ENCODE data around the gene ADAMTS18. TPM values are rescaled to one million over a fixed set of nuclear protein-coding genes. Genes with fewer than 3 reads are reported as not detected.

ADAMTS18 gene
- total RNA-seq, 2 donors from 2014 or later, result 0.14 TPM; not detected in 1

DNA sequence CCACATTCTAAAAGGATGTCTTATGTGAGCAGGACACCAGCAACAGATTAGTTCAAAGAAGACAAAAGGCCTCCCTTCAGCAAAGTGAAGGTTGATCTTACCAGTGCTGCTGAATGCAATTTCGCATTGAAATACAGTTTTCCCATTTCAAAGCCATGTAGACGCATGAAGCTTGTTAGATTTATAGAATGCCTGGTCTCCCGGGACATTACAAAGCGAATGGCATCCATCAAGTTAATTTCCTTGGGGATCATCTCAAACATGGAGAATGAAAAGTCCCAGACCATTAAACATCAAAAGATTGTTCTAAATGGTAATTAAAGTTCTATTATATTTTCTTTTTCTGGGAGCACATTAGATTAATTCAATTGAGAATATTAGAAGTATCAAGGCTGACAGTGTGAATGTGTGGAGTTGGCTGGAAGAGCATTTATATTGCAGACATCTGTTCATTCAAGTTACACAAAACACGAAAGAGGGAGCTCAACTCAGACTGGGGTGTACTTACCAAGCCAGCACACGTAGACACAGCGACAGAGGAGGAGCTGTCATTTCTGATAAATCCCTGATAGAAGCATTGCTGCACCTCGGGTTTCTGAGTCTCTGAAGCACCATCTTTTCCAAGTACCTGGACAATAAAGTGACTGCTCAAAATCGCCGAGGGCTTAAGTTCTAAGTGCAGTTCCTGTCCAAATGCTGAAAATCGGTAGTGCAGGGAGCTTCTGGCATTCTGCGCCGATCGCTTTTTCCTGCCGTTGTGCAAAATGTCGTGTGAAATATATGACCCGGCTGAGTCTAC lies 3.8 kb downstream of the ADAMTS18 start:
- Histone ChIP-seq H3K4me1 (ENCODE audit: control insufficient read depth in 1 of 2, low read depth in 2 of 2) (no peaks in the 10 kb centered on the region), H3K9me3 (no peaks in the 10 kb centered on the region), H3K27ac (no peak overlapping the region), H3K27me3 (replicated peaks; ENCODE audit: insufficient read depth) (no peaks in the 10 kb centered on the region), H3K4me3 (no peak overlapping the region), H3K36me3 (no peaks in the 10 kb centered on the region)
- DNase-seq (ENCODE audit: low spot score) (no peak), ATAC-seq (ENCODE audit: insufficient number of reproducible peaks, low FRiP score, low read depth) (no peak)
- TF ChIP-seq, protein P1, sequence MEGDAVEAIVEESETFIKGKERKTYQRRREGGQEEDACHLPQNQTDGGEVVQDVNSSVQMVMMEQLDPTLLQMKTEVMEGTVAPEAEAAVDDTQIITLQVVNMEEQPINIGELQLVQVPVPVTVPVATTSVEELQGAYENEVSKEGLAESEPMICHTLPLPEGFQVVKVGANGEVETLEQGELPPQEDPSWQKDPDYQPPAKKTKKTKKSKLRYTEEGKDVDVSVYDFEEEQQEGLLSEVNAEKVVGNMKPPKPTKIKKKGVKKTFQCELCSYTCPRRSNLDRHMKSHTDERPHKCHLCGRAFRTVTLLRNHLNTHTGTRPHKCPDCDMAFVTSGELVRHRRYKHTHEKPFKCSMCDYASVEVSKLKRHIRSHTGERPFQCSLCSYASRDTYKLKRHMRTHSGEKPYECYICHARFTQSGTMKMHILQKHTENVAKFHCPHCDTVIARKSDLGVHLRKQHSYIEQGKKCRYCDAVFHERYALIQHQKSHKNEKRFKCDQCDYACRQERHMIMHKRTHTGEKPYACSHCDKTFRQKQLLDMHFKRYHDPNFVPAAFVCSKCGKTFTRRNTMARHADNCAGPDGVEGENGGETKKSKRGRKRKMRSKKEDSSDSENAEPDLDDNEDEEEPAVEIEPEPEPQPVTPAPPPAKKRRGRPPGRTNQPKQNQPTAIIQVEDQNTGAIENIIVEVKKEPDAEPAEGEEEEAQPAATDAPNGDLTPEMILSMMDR (IDR thresholded peaks at IDR 0.05), result no peak

DNA sequence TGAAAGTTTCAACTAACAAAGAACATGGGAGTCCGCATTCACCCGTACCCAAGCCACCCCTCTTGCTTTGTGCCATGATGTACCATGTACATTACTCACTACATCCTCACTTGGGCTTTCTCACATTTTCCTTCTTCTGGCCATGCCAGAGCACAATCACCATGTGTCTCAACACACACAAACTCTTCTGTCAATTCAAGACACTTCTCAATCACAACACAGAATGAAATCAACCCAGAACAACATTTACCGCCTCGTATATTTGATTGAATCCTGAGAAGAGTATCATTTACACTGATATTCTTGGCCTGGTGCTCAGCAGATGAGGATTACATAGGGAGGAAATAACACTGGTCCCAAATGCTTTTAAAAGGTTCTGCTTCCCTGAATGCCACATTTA lies 4.5 kb downstream of the ADAMTS18 start:
- no peak for ATAC-seq (ENCODE audit: insufficient number of reproducible peaks, low FRiP score, low read depth)
- H3K27ac ChIP-seq, result no peak overlapping the region
- DNase-seq (ENCODE audit: low spot score), result no peak
- H3K27me3 ChIP-seq (replicated peaks; ENCODE audit: insufficient read depth), result no peaks in the 10 kb centered on the region
- H3K4me1 ChIP-seq (ENCODE audit: control insufficient read depth in 1 of 2, low read depth in 2 of 2), result no peaks in the 10 kb centered on the region
- no peak overlapping the region for H3K4me3 ChIP-seq
- TF ChIP-seq, protein P1 (IDR thresholded peaks at IDR 0.05), result no peak
- H3K36me3 ChIP-seq, result no peaks in the 10 kb centered on the region
- no peaks in the 10 kb centered on the region for H3K9me3 ChIP-seq

DNA sequence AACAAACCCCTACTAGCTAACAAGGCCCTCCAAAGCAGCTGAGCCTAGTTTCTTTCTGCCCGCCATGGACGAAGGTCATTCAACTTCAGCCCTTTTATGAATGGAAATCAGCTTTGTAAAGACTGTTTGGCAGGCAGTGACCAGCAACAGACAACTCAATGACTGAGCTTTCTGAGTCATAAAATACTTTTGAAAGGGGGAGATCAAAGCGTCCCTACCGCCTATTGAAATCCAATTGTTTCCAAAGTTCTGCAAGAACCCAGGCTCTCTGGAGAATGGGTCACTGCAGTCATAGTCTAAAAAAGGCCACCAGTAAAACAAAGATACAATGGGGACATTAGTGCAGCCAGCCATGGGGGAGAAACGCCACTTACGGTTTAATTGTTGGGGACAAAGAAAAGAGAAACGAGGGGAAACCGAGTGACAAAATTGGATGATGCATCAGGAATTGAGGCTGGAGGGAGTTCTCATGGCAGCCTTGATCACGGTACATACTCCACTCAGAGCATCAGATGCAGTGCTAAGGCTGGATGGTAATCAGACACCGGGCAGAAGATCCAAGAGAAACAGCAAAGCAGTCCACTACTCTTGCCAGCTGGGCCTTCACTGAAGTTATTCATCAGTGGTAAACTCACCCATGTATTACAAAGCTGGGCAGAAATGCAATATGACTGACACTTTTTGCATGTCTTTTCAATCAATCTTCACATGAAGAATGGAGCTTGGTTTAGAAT lies 9.8 kb downstream of the ADAMTS18 start:
- H3K9me3 ChIP-seq, result no peaks in the 10 kb centered on the region
- ATAC-seq (ENCODE audit: insufficient number of reproducible peaks, low FRiP score, low read depth), result no peak
- no peak for DNase-seq (ENCODE audit: low spot score)

DNA sequence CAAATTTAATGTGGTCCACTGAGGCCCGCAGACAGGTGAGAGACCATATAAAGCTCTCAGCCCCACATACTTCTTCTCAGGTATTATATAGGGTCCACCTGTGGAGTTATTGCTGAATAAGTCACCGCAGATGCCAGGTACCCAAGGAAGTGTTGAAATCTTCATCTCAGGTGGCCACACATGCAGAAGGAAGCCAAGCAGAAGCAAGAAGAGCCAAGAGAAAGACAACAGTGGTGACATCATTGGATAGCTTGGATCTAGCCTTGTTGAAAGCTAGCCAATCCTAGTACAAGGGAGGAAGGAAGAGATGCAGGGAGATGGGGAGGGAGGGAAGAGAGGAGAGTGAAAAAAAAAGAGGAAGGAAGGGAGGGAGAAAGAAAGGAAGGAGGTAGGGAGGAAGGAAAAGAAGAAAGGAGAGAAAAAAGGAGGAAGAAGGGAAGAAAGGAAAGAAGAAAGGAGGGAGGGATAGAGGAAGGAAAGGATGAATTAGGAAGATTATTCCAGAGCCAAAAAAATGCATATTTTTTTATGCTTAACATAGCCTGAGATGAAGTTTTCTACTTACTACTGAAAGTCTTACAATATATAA lies 12.5 kb downstream of the ADAMTS18 start:
- no peaks in the 10 kb centered on the region for H3K27me3 ChIP-seq (replicated peaks; ENCODE audit: insufficient read depth)
- no peaks in the 10 kb centered on the region for H3K9me3 ChIP-seq
- H3K36me3 ChIP-seq, result no peaks in the 10 kb centered on the region
- H3K4me3 ChIP-seq, result no peak overlapping the region
- DNase-seq (ENCODE audit: low spot score) (no peak), ATAC-seq (ENCODE audit: insufficient number of reproducible peaks, low FRiP score, low read depth) (no peak)
- TF ChIP-seq, protein P1 (IDR thresholded peaks at IDR 0.05), result no peak
- H3K4me1 ChIP-seq (ENCODE audit: control insufficient read depth in 1 of 2, low read depth in 2 of 2), result no peaks in the 10 kb centered on the region
- H3K27ac ChIP-seq, result no peak overlapping the region

More for the DNA sequence above, 9.8 kb downstream of the ADAMTS18 start:
- no peak overlapping the region for H3K4me3 ChIP-seq
- H3K27ac ChIP-seq, result no peak overlapping the region
- H3K27me3 ChIP-seq (replicated peaks; ENCODE audit: insufficient read depth), result no peaks in the 10 kb centered on the region
- H3K4me1 ChIP-seq (ENCODE audit: control insufficient read depth in 1 of 2, low read depth in 2 of 2), result no peaks in the 10 kb centered on the region
- TF ChIP-seq, protein P1 (IDR thresholded peaks at IDR 0.05), result no peak
- H3K36me3 ChIP-seq, result no peaks in the 10 kb centered on the region

DNA sequence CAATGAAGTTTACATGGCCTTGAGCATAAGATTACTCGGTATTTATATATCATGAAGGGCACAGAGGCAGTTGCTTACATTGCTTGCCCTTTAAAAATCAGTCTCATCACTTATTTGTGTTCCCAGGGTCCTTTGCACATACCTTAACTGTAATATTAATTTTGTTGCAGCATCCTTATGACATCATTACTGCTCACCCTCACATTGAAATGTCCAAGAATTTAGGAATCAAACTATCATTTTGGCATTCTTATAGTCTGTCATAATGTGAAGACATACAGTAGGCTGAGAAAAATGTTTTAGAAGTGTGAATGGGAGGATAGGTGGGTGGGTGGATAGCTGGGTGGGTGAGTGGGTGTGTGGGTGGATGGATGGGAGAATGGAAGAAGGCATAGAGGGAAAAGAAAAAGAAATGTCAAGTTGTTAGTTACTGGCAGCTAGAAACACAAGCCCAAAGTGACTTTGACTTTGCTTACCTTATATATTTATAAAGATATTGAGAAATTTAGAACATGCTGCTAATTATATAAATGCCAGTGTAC lies 17.8 kb downstream of the ADAMTS18 start:
- H3K4me3 ChIP-seq, result no peak overlapping the region
- no peaks in the 10 kb centered on the region for H3K36me3 ChIP-seq
- no peaks in the 10 kb centered on the region for H3K9me3 ChIP-seq
- H3K27me3 ChIP-seq (replicated peaks; ENCODE audit: insufficient read depth), result no peaks in the 10 kb centered on the region
- no peaks in the 10 kb centered on the region for H3K4me1 ChIP-seq (ENCODE audit: control insufficient read depth in 1 of 2, low read depth in 2 of 2)
- TF ChIP-seq, protein P1 (IDR thresholded peaks at IDR 0.05), result no peak
- ATAC-seq (ENCODE audit: insufficient number of reproducible peaks, low FRiP score, low read depth) (no peak), DNase-seq (ENCODE audit: low spot score) (no peak)
- no peak overlapping the region for H3K27ac ChIP-seq
